Testis (tissue), 2 donors: ENCODE data around the gene SLC38A2.

ENCODE experiments used
- CTCF ChIP-seq, 3 experiments: fragments of 450-650 bp in 2 of 3; fragments of 200-600 bp in 1 of 3; sonication (generic) in 1 of 3; IDR thresholded peaks; one replicate each; pipeline ENCODE4 v1.5.1; 2016 to 2019; ENCODE audit warnings: antibody characterized with exemption in 3 of 3, mild to moderate bottlenecking in 2 of 3, moderate library complexity in 1 of 3
- POLR2A ChIP-seq: fragments of 450-650 bp; IDR thresholded peaks from one replicate; pipeline ENCODE4 v1.6.1; 2017; ENCODE audit warnings: antibody characterized with exemption, mild to moderate bottlenecking, moderate library complexity

DNA sequence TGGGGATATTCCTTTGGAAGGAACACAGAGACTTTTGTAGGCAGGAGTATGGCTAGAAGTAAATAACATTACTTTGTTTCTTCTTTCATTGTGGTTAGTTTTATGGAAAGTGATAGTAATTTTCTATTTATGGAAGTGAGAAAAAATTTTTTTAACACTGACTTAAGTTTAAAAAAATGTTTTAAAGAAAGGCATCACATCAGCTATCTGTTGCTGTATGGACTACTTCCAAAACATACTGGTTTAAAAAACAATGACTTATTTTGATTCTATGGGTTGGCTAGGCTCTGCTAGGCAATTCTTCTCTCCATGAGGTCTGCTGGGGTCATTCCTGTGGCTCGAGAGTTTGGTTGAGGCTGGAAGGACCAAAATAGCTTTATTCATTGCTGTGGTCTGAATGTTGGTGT, 31.7 kb upstream of the SLC38A2 start:
- TF ChIP-seq CTCF (IDR thresholded peaks at IDR 0.05): no peak
- TF ChIP-seq POLR2A: no peak
